ENCODE data around the gene FAM149A.
A peak's percentile ranks its signal among the peaks of the same experiment; 100 is the strongest.

FAM149A gene

DNA sequence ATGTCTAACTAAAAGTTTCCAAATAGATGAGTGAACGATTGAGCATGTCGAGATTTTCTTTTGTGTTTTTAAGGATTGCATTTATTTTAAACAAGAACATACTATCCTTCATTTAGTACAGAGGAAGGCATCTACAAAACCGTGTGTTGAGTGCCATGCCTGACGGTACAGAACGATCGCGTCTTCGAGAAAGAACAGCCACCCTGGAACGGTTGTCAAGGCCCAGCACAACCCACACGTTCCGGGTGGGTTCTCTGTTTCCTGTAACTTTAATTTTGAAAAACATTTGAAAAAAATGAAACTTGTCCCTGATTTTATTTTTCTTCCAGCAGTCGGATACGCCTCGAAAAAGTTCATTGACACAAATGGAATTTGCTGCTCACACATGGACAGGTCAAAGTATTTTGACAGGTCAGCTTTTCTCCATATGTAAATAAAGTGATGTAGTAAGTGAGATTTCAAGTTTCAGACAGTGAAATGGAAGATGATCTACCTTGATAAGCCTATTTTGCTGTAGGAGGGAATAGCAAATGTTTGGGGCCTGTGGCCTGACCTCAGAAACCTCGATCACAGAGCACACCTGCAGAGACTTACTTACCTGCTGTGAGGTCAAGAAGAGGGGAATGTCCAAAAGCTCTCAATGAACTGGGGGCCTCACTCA, 62.5 kb downstream of the FAM149A start:
- no peak for DNase-seq

DNA sequence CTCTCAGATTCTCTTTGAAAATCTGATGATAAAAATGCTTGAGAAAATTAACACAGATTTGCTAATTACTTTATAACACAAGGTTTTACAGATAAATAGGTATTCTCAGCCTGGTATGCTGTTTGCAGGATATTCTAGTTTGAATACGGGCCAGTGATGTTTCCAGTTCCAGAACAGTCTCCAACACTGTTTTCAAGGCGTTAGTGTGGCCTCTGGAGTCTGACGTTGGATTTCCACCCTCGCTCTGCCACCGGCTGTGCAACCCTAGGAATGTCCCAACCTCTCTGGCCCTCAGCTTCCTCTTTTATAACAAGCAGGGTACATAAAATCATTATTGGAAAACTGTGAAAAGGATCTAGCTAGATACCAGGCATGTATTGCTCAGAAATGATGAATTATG, 63.1 kb downstream of the FAM149A start:
- DNase-seq: no peak

DNA sequence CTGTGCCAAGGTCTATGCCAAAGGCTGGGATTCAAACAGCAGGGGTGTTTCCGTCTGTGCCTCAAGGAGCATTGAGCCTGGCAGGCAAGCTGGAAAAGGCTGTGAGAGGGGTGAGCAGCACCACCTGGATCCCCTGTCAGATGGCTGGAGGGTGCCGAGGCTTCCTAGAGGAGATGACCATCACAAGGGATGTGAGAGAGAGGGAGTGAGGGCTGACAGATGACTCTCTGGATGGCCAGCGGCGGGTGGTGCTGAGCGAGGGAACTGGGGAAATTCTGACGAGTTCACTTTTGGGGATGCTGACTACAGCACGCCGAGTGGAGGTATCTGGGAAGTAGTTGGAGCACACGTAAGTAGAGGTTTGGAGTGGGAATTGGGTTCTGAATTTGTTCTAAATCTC, 64.2 kb downstream of the FAM149A start:
- no peak for DNase-seq

GRCh38 chr4:186169333-186169944, 64.9 kb downstream of the FAM149A start:
- DNase-seq: no peak

DNA sequence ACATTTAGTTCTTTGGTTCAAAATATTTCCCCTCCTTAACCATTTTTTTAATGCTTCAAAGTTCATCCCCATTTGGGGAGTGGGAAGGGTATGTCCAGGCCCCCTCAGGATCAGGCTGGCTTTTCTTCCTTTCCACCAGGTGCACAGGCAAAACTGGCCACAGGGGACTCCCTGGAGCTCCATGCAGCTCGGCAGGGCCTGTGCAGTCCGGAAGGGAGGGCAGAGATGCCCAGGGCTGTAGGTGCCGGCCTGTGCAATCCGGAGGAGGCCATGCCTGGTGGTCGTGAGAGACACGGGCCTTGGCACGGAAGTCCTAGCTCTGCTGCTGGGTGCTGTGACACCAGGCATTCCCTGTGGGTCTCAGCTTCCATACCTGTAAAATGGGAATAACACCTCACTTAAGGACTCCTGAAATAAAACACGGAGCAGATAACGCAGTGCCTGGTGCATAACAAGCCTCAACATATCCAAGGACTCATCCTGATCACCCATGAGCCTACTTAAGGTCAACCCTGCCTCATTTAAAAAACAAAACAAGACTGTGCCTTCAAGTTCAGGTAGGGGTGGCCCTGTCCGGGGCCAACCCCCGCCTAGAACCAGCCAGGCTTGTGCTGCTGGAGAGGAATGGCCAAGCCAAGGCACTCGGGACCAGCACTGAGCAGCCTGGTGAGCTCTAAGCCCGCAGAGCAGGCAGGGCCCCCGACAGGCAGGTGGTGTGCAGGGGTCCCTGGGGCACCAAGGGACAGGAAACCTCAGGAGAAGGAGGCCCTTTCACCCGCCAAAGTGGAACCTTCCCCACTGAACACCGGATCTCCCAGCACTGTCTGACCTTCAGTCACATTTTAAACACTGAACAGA, 65.7 kb downstream of the FAM149A start:
- no peak for DNase-seq

- no peak for DNase-seq
Observed at GRCh38 chr4:186170966-186171365, 66.5 kb downstream of the FAM149A start.

GRCh38 chr4:186172546-186172945, 68.0 kb downstream of the FAM149A start:
- DNase-seq: no peak

GRCh38 chr4:186188107-186188506, 83.6 kb downstream of the FAM149A start:
- DNase-seq: no peak

DNA sequence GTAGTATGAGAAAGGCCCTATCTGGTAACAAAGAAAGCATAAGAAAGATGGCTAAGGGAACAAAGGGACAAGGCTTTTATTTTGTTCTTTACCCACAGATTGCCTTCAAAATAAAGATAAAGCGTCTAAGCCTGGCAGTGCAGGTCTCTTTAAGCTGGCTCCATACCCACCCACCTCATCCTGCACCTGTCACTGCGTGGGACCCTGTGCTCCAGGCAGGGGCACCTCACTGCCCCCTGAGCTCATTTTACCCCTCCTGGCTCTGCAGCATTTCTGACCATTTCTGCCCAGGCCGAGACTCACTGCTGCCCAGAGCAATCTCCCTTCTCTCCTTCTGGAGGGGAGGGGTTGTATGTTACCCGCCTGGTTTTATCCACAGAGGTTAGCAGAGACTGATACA, 85.2 kb downstream of the FAM149A start:
- DNase-seq: no peak

DNA sequence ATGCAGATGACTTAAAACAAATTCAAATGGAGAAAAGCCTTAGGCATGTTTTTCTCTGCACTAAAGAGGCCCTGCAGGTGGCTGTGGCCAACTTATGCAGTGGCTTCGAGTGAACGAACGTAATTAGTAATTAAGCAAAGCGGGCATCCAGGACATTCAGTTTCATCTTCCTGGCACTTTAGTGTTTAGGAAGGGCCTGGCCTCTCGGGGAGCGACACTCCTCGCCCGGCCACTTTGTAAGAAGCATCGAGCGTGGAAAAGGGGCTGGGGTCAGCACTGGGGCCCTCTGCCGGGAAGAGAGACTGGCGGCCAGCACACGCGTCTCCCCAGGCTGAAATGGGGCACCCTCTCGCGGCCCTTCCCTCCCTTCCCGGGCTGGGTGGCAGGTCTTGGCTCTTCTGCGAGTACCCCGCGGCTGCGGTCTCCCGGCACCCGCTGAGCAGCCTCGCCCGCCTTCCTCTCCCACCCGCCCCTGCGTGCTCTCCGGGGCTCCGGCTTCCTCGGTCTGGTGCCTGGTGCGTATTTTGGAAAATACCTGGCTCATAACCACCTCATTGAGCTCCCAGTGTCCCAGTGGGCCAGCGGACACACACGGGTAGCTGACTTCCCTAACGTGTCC, 86.2 kb downstream of the FAM149A start:
- peak; percentile 28 for DNase-seq

DNA sequence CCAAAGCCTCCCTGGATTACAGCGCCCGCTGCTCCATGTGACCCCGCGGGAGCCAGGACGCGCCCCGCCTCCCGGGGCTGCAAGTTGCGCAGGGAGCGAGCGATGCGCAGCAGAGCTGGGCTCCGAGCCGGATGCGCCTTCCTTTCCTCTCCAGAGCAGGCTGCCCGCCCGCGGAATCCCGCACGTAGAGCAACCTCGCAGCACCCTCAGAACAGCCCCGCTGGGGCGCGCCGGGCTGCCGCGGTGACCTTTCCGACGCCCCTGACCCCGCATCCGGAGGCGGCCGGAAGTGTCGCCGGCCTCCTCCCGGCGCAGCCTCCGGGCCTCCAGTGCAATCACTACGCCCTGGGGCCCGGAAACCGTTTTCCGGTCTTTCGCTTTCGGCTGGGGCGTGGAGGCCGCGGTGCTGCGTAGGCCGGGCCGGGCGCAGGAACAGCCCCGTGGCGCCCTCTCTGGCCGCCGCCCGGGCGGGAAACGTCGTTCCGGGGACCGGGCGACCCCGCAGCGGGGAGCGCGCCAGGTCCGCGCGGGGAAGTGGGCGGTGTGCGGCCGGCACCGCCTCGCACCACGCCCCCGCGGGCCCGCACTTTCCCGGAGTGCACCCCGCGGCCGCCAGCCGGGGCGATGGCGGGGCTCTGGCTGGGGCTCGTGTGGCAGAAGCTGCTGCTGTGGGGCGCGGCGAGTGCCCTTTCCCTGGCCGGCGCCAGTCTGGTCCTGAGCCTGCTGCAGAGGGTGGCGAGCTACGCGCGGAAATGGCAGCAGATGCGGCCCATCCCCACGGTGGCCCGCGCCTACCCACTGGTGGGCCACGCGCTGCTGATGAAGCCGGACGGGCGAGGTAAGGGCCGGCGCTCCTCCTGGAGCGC, 86.9 kb downstream of the FAM149A start, which contains the start of gene CYP4V2:
TSS of gene CYP4V2 (plus strand) at position 368 of the 866 bp plus-strand sequence. CDS start at position 625, 257 bp downstream.
- DNase-seq: peak; percentile 31

DNA sequence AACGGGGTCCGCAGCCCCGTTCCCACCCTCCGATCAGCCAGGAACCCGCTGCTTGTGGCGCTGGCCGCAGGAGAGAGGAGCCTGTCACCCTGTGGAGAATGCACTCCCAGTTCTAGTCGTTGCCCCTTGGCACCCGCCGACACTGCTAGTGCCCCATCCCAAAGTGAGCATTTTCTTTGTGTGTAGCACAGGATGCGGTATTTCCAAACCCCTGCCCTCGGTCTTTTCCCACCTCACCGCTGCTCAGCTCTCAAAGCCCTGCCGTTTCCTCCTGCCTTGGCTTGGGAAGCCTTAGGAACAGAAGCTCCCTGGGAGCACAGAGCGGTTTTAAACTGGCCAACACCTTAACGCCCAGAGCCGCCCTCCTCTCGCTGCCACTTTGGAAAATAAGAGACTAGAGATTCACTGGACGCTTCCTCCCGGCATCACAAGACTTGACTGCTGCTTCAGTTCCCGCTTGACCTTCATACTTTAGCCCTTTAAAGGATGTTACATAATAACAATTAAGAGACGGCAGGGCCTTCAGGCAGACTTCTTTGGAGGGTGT, 87.6 kb downstream of the FAM149A start:
- DNase-seq: peak; percentile 33

DNA sequence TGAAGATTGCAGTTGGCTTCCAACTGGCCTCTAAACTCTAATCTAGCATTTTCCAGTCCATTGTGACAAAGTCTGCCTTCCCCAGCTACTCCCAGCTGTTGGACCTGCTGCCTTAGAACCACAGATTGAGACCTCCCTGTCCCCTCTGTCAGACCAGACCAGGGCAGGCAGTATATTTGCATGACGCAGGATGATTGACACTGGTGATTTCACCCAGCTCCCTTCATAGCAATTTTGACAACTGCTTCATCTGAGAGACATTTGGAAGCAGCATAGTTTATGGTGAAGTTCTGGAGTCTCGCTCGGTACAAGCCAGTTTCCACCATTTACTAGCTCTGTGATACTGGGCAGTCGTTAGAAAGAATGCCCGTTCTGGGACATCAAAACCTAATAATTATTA, 89.3 kb downstream of the FAM149A start:
- DNase-seq: no peak

DNA sequence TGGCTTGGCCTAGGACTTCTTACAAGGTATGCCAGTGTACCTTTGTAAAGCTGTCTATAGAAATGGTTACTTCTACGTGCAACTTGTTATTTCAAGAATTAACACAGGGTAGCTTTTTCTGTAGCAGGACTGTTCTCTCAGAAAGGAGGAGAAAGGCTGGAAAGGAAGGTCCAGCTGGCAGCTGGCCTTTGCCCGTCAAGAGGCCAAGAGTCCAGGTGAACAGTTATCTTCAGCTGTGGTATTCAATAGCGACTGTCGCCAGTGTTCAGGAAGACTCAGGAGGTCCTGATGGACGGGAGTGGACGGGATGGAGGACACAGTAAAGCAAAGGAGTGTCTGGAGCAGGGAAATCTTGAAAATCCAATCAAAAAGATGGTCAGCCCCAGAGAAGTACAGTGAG, 91.6 kb downstream of the FAM149A start:
- DNase-seq: no peak

DNA sequence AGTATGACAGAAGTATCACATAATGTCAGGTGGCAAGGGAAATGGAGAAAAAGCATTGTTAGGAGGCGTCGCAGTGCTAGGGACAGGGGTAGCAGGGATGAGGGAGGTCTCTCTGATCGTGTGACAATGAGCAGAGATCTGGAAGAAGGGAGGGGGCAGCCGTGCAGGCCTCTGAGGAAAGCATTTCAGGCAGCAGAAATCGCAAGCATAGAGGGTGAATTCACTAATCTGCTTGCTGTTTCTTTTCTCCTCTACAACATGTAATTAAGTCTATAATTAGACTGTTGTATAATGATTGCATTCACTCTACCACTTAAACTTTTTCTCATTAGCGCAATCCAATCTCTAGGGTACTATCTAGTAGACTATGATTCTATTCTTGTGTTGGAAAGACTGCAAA, 96.0 kb downstream of the FAM149A start:
- no peak for DNase-seq

GRCh38 chr4:186201010-186201409, 96.5 kb downstream of the FAM149A start:
- DNase-seq: no peak

DNA sequence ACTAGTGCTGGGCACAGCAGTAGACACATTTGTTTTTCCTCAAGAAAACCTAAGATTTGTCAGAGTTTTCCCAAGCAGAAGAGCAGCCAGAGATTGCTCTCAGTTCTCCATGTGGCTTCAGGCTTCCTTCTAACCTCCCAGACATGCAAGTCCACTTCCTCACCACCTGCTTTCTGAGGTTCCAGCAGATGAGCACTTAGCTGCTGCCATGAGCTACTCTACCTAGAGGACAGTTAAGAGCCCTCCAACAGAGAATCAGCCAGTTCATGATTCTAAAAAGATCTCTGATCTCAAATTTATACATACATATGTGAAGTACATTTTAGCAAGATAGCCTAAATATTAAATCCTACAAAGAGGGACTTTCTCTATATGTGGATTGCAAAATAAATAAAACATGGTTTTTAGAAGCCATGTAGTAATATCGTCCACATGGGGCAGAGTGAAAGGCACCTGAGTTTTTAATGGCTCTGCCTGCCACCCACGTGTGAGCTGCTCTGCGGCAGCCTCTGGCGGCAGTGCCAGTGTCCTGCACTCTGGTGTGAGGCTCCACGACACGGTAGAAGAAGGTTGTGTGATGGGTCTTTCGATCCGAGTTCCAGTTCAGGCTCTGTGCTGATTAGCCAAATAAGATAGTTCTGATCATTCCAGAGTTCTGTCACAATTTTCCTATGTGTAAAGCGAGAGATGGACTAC, 97.2 kb downstream of the FAM149A start:
- peak; percentile 26 for DNase-seq

DNA sequence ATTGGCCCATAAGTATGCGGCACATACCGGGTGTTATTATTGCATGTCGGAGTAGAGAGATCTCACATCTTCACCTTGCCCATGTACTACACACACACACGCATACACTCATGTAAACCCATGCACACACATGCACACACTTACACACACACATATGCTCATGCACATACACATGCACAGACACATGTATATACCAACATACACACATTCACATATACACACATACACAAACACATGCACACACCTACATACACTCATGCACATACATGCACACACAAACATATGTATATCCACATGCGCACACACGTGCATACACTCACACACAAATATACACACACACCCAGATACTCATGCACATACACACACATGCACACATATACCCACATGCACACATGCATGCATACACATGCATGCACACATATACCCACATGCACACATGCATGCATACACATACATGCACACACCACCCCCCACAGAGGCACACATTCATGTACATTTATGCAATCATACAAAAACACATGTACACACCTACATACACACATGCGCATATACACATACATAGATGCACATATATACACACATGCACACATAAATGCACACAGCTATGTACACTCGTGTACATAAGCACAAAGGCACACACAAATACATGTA, 98.1 kb downstream of the FAM149A start:
- DNase-seq: no peak

GRCh38 chr4:186203406-186203805, 98.9 kb downstream of the FAM149A start:
- no peak for DNase-seq

- peak; percentile 83 for DNase-seq
Observed at GRCh38 chr4:186204103-186204559, 99.6 kb downstream of the FAM149A start.

DNA sequence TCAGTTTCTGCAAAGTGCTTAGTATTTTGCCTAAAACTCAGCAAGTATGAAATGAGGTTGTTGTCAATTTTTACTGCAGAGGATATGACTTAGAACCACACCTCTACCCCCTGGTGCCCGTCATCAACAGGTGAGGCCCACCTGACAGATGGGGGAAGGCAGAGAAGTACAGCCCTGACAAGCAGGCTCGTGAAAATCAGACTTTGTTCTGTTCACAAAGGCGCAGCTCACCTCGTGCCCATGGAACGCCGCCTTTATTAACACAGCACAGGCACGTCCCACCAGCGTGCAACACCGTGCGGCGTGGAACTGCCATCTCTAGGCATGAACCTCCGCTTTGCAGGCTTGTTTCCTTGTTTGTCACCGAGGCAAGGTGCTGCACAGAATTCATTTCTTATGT, 100.2 kb downstream of the FAM149A start:
- DNase-seq: no peak

All from NCI-H526 treated with DMSO at 0.1 percent for 48 hours (cell line).